ENCODE results near the gene WDR1. TPM values are rescaled to one million over a fixed set of nuclear protein-coding genes. Genes with fewer than 3 reads are reported as not detected.

Gene WDR1
- total RNA-seq, 1 donor from 2014 or later, result 216 TPM

DNA sequence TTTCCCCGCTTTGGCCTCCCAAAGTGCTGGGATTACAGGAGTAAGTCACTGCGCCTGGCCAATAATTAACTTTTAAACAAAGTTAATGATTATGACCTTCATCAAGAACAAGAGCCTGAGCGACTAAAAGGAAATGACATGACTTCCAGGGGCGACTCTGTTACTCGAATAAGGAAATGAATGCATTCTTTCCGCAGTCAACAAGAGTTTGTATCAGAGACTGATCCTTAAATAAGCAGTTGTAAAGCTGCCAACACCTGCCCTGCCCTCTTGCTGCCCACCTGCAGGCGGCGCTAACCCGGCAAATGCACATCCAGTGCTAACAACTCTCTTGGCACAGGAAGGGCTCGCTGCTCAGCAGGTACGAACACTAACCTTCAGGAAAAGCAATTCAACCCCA lies 27.3 kb downstream of the WDR1 start:
- Histone ChIP-seq H3K4me3 (no peak overlapping the region), H3K4me1 (peaks cover 22 to 44% of the 10 kb centered on the region in 2 donors), H3K27ac (no peak overlapping the region), H3K27me3 (no peaks in the 10 kb centered on the region), H3K36me3 (peaks cover 84 to 90% of the 10 kb centered on the region in 2 donors), H3K9me3 (no peaks in the 10 kb centered on the region)
- DNase-seq (ENCODE audit: low spot score in 2 of 2), result no peak
- TF ChIP-seq, protein P1, sequence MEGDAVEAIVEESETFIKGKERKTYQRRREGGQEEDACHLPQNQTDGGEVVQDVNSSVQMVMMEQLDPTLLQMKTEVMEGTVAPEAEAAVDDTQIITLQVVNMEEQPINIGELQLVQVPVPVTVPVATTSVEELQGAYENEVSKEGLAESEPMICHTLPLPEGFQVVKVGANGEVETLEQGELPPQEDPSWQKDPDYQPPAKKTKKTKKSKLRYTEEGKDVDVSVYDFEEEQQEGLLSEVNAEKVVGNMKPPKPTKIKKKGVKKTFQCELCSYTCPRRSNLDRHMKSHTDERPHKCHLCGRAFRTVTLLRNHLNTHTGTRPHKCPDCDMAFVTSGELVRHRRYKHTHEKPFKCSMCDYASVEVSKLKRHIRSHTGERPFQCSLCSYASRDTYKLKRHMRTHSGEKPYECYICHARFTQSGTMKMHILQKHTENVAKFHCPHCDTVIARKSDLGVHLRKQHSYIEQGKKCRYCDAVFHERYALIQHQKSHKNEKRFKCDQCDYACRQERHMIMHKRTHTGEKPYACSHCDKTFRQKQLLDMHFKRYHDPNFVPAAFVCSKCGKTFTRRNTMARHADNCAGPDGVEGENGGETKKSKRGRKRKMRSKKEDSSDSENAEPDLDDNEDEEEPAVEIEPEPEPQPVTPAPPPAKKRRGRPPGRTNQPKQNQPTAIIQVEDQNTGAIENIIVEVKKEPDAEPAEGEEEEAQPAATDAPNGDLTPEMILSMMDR (IDR thresholded peaks at IDR 0.05), result no peak
- intact Hi-C loops (cut with DNase I), result no loop called here

DNA sequence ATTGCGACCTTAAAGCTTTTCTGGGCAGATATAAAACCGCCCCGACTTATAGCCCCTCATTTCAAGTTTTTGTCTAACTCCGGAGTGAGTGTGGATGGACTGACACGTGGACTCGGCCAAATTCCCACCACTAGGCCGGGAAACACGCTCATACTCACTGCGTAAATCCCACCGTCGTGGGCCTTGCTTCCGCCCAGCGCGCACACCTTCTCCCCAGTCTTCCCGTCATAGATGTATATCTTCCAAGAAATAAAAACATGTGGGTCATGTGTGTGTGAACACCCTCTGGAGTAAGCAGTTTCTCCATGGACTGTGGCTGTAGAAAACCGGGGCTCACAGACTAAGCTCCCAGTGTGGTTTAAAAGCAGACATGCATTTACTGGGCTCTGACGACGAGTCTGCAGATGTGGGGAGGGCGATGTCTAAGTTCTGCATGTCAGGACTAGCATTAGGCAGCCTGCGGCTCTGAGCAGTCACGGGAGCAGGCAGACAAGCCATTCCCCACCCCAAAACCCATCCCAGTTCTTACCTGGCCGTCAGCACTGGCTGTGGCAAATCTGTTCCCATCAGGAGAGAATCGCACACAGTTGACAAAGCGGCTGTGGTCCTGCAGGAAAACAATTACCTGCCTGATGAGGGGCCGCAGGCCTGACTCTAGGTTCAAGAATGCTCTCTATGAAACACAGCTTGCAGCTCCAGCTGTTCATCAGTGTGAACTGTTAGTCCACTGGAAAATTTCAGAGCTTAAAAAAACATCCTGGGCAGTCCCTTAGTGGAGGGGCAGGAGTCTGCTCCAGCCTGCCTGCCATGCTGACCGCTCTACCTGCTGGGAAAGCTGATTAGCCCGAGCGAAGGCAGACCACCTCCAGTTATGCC lies 28.2 kb downstream of the WDR1 start:
- Histone ChIP-seq H3K9me3 (no peaks in the 10 kb centered on the region), H3K4me1 (peaks cover 14 to 34% of the 10 kb centered on the region in 2 donors), H3K36me3 (peaks cover 91 to 98% of the 10 kb centered on the region in 2 donors), H3K27ac (peak overlapping the region in 1 of 2 donors; percentile 6), H3K4me3 (no peak overlapping the region), H3K27me3 (no peaks in the 10 kb centered on the region)
- intact Hi-C loops (cut with DNase I), result no loop called here
- DNase-seq (ENCODE audit: low spot score in 2 of 2), result no peak
- TF ChIP-seq, protein P1 (IDR thresholded peaks at IDR 0.05), result no peak

DNA sequence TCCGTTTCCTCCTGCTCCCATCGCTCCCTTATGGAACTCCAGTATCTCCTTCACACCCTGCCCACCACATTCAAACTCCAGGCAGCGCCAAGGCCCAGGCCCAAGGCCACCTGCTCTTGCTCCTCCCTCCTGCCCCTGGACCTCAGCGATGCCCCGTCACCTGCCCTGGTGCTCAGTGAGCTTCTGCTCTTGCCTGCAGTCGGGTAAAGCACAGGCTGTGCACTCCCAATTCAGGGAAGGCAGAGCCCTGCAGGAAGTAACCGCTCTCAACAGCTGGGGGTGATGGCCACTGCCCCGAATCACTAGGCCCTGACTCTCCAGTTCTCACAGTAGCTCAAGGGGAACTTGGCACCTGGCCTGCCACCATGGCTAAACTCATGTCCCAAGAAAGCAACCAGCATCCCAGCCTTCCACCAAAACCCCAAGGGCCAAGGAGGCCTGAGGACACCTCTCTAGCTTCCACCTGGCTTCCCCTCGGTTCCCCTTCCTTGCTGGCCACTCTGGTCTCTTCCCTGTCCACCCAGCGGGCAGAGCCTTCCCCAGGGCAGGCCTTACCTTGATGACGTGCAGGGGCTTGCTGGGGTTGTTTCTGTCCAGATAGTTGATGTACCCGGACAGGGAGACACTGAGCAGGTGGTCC lies 29.3 kb downstream of the WDR1 start:
- Histone ChIP-seq H3K27ac (peak overlapping the region in 1 of 2 donors; percentile 2), H3K9me3 (no peaks in the 10 kb centered on the region), H3K4me3 (no peak overlapping the region), H3K36me3 (peaks cover 100% of the 10 kb centered on the region in 2 donors), H3K27me3 (no peaks in the 10 kb centered on the region), H3K4me1 (peaks cover 4 to 23% of the 10 kb centered on the region in 2 donors)
- intact Hi-C loops (cut with DNase I), result no loop called here
- TF ChIP-seq, protein P1 (IDR thresholded peaks at IDR 0.05), result no peak
- DNase-seq (ENCODE audit: low spot score in 2 of 2), result no peak

DNA sequence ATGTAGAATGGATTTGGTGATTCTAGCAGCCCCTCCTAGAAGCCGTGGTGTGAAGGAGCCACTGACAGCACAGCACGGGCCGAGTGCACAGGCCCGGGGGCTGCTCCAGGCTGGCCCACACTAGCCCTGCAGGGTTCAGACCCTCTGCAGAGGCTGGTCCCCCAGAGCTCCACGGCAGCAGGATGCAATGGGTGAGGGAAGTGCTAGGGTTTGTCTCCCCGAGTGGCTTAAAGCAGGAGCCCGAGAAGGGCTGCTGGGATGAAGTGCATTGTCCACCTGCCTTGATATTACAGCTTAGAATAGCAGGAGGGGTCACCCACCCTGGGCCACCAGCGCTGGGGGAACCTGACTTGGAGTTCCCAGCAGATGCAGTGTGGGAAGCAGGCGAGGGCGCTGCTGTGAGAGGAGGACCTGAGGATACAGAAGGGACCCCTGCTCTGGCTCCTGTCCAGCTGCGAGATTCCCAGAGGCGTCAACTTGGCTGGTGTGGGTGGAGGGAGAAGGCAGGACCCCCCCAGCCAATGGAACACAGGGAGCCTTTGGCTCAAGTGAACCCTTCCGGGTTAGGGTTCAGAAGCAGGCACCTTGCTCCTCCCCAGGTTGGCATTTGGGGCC lies 30.0 kb downstream of the WDR1 start:
- H3K4me1 ChIP-seq, result peaks cover 0 to 17% of the 10 kb centered on the region in 2 donors
- no peaks in the 10 kb centered on the region for H3K9me3 ChIP-seq
- peaks cover 100% of the 10 kb centered on the region in 2 donors for H3K36me3 ChIP-seq
- intact Hi-C loops (cut with DNase I), result no loop called here
- H3K27ac ChIP-seq, result peak overlapping the region in 1 of 2 donors; percentile 2
- no peak for DNase-seq (ENCODE audit: low spot score in 2 of 2)
- no peaks in the 10 kb centered on the region for H3K27me3 ChIP-seq
- H3K4me3 ChIP-seq, result no peak overlapping the region
- TF ChIP-seq, protein P1 (IDR thresholded peaks at IDR 0.05), result no peak

DNA sequence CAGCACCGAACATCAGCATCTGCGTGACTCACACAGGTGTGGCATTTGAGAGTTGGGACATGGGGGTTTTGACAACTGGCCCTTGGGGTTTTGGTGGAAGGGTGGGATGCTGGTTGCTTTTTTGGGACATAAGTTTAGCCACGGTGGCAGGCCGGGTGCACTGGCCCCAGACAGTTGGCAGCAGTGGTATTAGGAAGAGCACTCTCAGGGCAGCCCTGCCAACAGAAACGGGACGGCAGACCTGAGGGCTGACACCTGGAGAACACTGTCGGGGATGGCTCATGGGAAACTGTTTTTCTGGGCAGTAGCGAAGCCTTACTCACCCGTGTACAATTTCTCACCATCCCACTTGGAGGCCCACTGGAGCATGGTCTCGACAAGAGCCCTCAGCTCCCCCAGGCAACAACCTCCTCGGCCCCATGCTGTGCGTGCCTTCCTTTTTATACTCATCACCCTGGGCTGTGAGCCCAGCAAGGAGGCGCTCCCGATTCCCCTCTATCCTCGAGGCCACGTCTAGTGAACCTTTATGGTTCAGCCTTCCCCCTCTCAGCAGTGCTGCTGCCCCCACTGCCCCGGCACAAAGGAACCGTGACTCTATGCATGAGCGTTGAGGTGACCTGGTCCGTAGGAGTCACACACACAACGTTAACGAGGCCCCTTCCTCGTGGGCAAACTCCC lies 30.6 kb downstream of the WDR1 start:
- intact Hi-C loops (cut with DNase I), result no loop called here
- TF ChIP-seq, protein P1 (IDR thresholded peaks at IDR 0.05), result no peak
- Histone ChIP-seq H3K9me3 (no peaks in the 10 kb centered on the region), H3K27me3 (no peaks in the 10 kb centered on the region), H3K4me1 (peaks cover 0 to 17% of the 10 kb centered on the region in 2 donors), H3K4me3 (no peak overlapping the region), H3K27ac (peak overlapping the region in 1 of 2 donors; percentile 5), H3K36me3 (peaks cover 100% of the 10 kb centered on the region in 2 donors)
- no peak for DNase-seq (ENCODE audit: low spot score in 2 of 2)

Data from ascending aorta (tissue), 2 donors.